Adrenal gland (tissue), 5 donors: ENCODE data around the gene IL20RA.

Experiments used
- POLR2A ChIP-seq, 2 donors: fragments of 450-650 bp; IDR thresholded peaks; one replicate each; pipeline ENCODE4 v1.6.1; 2017; ENCODE audit warnings: antibody characterized with exemption in 2 of 2, mild to moderate bottlenecking in 2 of 2, moderate library complexity in 1 of 2
- TF ChIP-seq, protein P1 (sequence below), 6 experiments: fragments of 450-650 bp in 4 of 6; fragments of 200-600 bp in 2 of 6; sonication (generic) in 1 of 6; IDR thresholded peaks; 1 replicate in 5 of 6; 2 replicates in 1 of 6; pipeline versions ENCODE4 v1.5.1 to v1.8.0; 2016 to 2021; ENCODE audit warnings: antibody characterized with exemption in 6 of 6, mild to moderate bottlenecking in 2 of 6, moderate library complexity in 1 of 6
- donor health status: DM: no; HTN: no; CAD: no.

DNA sequence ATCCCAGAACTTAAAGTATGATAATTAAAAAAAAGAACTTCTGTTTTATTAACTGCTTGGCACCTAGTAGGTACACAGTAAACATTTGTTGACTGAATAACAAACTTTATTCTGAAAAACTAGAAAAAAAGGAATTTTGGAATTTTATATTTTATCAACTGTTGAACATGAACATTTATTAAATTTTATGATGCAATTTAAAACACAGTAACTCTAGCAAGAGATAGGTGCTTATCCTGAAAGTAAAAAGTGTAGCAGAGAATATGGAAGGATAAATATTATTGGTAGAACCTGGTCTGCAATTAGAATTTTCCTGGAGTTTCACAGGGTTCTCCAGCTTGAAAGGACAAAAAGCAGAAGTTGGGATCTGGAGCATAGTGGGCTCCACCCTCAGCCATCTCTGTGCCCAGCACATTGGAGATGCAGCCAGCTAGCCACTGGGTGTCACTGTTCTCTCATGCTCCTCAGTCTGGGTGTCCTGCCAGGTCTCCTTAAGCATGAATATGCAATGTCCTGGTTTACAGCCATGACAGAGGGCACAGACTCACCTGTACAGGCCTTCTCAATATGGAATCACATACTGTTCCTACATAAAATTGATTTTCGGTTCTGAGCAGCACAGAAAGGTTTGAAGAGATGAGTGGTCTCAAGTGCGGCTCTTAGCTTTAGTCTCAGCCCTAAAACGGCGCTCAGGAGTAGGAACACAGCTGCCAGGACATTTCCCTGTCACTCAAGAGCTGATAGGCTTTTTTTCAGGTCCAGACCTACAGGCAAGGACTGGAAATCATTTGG, 31.7 kb upstream of the IL20RA start:
- TF ChIP-seq, protein P1, sequence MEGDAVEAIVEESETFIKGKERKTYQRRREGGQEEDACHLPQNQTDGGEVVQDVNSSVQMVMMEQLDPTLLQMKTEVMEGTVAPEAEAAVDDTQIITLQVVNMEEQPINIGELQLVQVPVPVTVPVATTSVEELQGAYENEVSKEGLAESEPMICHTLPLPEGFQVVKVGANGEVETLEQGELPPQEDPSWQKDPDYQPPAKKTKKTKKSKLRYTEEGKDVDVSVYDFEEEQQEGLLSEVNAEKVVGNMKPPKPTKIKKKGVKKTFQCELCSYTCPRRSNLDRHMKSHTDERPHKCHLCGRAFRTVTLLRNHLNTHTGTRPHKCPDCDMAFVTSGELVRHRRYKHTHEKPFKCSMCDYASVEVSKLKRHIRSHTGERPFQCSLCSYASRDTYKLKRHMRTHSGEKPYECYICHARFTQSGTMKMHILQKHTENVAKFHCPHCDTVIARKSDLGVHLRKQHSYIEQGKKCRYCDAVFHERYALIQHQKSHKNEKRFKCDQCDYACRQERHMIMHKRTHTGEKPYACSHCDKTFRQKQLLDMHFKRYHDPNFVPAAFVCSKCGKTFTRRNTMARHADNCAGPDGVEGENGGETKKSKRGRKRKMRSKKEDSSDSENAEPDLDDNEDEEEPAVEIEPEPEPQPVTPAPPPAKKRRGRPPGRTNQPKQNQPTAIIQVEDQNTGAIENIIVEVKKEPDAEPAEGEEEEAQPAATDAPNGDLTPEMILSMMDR (IDR thresholded peaks at IDR 0.05): peak; percentile 64 to 79 (median 71)
- no peak for TF ChIP-seq POLR2A (IDR thresholded peaks at IDR 0.05)
